ENCODE data around the gene LTBP4.

- TF ChIP-seq POLR2A (IDR thresholded peaks at IDR 0.05), result peak in 1 of 3 donors; percentile 51
- TF ChIP-seq POLR2AphosphoS5 (IDR thresholded peaks at IDR 0.05), result peak; percentile 75 to 86 (median 82)
- TF ChIP-seq CTCF (IDR thresholded peaks at IDR 0.05 in 8 of 11, conservative IDR thresholded peaks at IDR 0.05 in 3 of 11), result no peak
Measured at GRCh38 chr19:40609561-40610395, 8.6 kb downstream of the LTBP4 start.

Measured in spleen (tissue), 7 donors.